Erythroblast (primary cell): ENCODE measurements around the gene ERICH4.

Experiments
- DNase-seq, 2 experiments: peaks; one replicate each; lab custom pipeline; 2025; lab: John Stamatoyannopoulos, UW
- GATA1 ChIP-seq: IDR thresholded peaks from 2 replicates; pipeline ENCODE4 v1.6.1; 2011; ENCODE audit warnings: low read depth, mild to moderate bottlenecking, control low read depth, low read length, moderate library complexity
- POLR2A ChIP-seq: IDR thresholded peaks from 2 replicates; pipeline ENCODE4 v1.6.1; 2011; ENCODE audit warnings: mild to moderate bottlenecking, low read length

The ERICH4 gene

GRCh38 chr19:41409288-41409687, 33.7 kb upstream of the ERICH4 start:
- no peak for TF ChIP-seq POLR2A
- no peak for TF ChIP-seq GATA1
- no peak for DNase-seq

GRCh38 chr19:41410336-41411054, 32.5 kb upstream of the ERICH4 start:
- no peak for TF ChIP-seq GATA1
- TF ChIP-seq POLR2A: no peak
- DNase-seq: no peak

DNA sequence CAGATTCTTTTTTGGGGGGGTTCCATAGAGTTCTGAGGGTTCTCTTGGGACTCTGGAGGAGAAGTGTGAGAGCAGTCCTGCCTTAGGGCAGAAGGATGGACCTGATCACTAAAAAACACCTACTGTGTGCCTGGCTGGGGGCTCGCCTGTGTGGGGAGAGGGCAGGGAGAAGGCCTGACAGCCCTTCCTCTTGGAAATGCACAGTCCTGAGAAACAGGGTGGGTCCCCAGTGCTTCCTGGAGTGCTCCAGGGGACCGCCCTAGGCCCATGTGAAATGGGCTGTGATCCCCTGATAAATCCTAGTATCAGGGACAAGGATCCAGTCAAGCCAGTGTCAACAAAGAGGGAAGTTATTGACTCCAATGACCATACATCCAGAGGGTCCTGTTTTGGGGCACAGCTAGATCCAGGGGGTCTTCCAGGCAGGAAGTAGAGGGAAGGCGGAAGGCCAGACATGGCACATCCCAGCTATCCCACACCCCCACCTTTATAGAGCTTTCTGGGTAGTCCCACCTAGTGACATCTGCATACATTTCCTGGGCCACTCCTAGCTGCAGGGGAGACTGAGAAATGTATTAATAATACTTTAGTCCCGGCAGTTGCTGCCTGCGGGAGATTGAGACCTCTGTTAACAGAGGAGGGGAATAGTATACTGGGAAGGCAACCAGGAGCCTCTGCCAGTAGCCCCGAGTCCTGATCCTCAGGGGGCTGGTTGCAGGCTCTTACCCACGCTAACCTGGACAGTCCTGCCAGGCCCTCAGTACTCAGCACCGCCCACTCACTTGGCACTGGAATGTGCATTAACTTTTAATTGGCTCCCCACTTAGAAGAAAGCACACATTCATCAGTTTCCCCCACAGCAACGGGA, 31.6 kb upstream of the ERICH4 start:
- TF ChIP-seq POLR2A (no peak), GATA1 (no peak)
- no peak for DNase-seq

DNA sequence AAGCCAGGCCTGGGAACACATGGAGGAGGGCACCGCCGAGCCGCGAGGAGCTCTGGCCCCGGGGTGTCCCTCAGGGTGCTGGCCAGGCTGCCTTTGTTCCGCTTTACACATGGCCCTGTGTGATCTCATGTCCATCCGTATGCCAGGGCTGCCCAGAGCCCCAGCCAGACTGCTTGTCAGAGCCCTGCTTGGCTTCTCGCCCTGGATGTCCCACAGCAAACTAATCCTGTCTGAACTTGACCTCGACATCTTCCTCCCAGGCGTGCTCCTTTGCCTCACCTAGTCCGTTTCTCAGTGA, 31.0 kb upstream of the ERICH4 start:
- no peak for DNase-seq
- TF ChIP-seq POLR2A (no peak), GATA1 (no peak)

- no peak for DNase-seq
- TF ChIP-seq POLR2A (no peak), GATA1 (no peak)
These were observed 30.0 kb upstream of the ERICH4 start for GRCh38 chr19:41412953-41413352.

DNA sequence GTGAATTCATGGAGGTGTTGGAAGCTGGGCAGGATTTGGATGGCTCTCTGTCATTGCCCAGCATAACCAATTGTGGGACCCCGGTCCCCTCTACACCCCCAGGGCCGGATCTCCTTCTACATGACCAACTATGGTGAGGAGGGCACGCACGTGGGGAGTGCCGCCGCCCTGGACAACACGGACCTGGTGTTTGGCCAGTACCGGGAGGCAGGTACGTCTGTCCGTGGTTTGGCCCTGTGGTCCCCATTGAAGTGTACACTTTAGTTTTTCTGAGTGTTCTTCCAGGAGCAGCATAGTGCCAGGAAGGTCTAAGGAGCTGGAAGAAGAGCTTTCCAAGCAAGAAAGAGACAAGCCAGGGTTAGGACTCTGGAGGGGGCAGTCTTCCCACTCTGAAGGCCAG, 29.0 kb upstream of the ERICH4 start:
- no peak for DNase-seq
- TF ChIP-seq GATA1 (no peak), POLR2A (no peak)

DNA sequence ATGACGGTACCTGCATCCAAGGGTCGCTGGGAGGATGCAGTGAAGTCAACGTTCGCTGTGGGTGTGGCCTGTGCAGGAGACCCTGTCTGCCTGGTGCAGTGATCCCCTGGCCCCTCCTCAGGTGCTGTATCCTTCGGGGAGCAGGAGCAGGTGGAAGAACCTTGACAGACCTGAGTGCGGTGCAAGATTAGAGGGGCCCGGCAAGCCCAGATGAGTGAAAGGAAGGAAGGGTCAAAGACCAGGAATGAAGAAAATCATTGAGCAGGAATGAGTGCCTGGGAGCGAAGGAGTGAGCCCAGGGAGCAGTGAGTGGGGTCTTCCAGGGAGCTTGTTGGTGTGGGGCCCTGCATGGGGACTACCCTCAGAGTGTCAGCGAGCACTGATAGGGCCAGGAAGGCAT, 28.5 kb upstream of the ERICH4 start:
- no peak for TF ChIP-seq POLR2A
- TF ChIP-seq GATA1: no peak

DNA sequence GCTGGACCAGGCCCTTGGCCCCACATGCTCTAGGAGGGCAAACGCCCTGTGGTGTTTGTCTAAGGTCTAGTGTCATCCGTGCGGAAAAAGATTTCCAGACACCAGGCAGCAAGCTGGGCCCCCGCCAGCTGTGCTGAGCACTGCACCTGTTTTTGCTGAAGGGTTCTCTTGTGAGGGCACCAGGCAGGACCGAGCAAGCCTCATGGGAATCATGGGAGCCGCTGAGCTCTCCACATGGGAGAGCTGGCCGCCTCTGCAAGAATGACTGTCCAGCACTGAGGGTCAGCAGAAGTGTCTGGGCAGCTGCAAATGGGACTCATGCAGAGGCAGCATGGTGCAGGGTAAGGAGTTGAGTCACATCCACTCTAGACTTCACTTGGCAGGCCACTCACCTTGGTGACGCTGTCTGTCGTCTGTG, 27.8 kb upstream of the ERICH4 start:
- TF ChIP-seq GATA1: no peak
- no peak for TF ChIP-seq POLR2A
- DNase-seq: no peak

More for the DNA sequence above, 28.5 kb upstream of the ERICH4 start:
- no peak for DNase-seq

DNA sequence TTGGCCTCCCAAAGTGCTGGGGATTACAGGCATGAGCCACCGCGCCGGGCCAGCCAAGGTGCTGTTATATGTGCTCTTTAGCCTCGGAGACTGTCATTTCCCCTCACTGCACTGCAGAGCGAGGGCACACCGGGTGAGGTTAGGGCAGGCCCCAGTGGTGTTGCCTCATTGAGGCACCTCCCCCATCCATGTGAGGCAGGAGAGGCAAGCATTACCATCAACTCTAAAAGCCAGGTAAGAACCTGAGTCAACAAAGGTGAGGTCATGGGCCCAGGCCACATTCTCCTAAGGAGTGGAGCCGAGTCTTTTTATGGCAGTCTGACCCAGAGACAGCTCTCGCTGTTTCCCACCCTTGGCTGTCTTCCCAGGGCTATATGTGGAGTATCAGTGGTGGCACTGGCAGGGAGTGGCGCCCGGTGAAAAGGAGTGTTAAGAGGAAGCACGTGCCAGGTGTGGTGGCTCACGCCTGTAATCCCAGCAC, 26.7 kb upstream of the ERICH4 start:
- TF ChIP-seq GATA1 (no peak), POLR2A (no peak)
- no peak for DNase-seq

GRCh38 chr19:41420101-41420880, 22.7 kb upstream of the ERICH4 start:
- TF ChIP-seq POLR2A (no peak), GATA1 (no peak)
- DNase-seq: no peak

- TF ChIP-seq POLR2A: no peak
- TF ChIP-seq GATA1: no peak
- DNase-seq: no peak
These were observed 21.6 kb upstream of the ERICH4 start for GRCh38 chr19:41421314-41421713.

DNA sequence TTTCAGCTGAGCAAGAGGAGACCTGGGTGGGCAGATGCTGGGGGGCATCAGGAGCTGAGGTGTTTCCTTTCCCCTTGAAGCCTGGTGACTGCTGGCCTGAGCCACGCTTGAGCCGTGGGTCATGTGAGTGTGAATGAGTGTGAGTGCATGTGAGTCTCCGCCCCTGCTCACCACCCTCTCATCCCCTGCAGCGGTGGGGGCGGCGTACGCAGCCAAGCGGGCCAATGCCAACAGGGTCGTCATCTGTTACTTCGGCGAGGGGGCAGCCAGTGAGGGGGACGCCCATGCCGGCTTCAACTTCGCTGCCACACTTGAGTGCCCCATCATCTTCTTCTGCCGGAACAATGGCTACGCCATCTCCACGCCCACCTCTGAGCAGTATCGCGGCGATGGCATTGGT, 21.0 kb upstream of the ERICH4 start:
- no peak for DNase-seq
- TF ChIP-seq GATA1 (no peak), POLR2A (no peak)

DNA sequence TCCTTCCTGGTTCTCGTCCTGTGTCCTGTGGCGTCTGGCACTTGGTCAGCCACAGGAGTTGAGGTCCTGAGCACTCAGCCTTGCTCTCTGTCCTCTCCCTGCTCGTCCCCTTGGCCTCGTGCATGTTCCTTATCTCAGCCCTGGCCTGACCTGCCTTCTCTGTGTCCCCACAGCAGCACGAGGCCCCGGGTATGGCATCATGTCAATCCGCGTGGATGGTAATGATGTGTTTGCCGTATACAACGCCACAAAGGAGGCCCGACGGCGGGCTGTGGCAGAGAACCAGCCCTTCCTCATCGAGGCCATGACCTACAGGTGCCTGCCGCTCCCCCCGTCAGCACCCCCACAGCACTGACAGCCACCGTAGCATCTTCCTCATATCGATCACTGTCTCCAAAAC, 20.5 kb upstream of the ERICH4 start:
- DNase-seq: no peak
- TF ChIP-seq POLR2A (no peak), GATA1 (no peak)

- TF ChIP-seq POLR2A (no peak), GATA1 (no peak)
- no peak for DNase-seq
These were observed 20.0 kb upstream of the ERICH4 start for GRCh38 chr19:41422955-41423354.
